Body of pancreas (tissue), 4 donors: ENCODE data around the gene MED20. TPM values are rescaled to one million over a fixed set of nuclear protein-coding genes. Genes with fewer than 3 reads are reported as not detected.

Experiments used
- ATAC-seq: fragments of 150-250 bp; one replicate; pipeline ENCODE4 v1.9.1; 2016
- DNase-seq, 4 donors: peaks; one replicate each; pipeline ENCODE4 v3.0.0-alpha.2; 2019
- H3K27ac ChIP-seq, 4 donors: fragments of 200-600 bp; sonication (generic); 1 replicate in 3 of 4; 2 replicates in 1 of 4; pipeline versions ENCODE4 v1.5.1 to v1.6.1; 2016 to 2019; ENCODE audit warnings: mild to moderate bottlenecking in 1 of 4, mixed read lengths in 1 of 4, moderate library complexity in 1 of 4
- H3K27me3 ChIP-seq, 2 donors: fragments of 200-600 bp; sonication (generic); one replicate each; pipeline ENCODE4 v1.6.0; 2016; ENCODE audit warnings: mild to moderate bottlenecking in 1 of 2
- H3K36me3 ChIP-seq, 2 donors: fragments of 200-600 bp; sonication (generic); replicated peaks in 1 of 2; 2 replicates each; pipeline ENCODE4 v1.5.1; 2016; ENCODE audit warnings: low read depth in 2 of 2; ENCODE audit not compliant: insufficient read depth in 1 of 2
- H3K4me1 ChIP-seq: fragments of 200-600 bp; sonication (generic); one replicate; pipeline ENCODE4 v1.6.0; 2016
- H3K4me3 ChIP-seq, 2 donors: fragments of 200-600 bp; sonication (generic); 1 replicate in 1 of 2; 2 replicates in 1 of 2; pipeline ENCODE4 v1.5.1; 2016 to 2019
- H3K9me3 ChIP-seq, 3 donors: fragments of 200-600 bp; sonication (generic); 1 replicate in 2 of 3; 2 replicates in 1 of 3; pipeline ENCODE4 v1.5.1; 2016
- POLR2A ChIP-seq, 3 donors: fragments of 450-650 bp; IDR thresholded peaks; one replicate each; pipeline ENCODE4 v1.6.1; 2016; ENCODE audit warnings: antibody characterized with exemption in 3 of 3, mild to moderate bottlenecking in 2 of 3
- WGBS, 2 donors: methylation state at CpG; one replicate each; pipeline ENCODE4 v1.1.5; 2017; 5-methylcytosine and 5-hydroxymethylcytosine counted together
- intact Hi-C: fragments of 100-400 bp; cut with DNase I; formaldehyde crosslinking; loops from one replicate; pipeline ENCODE4 v1.15.1; 2023
- total RNA-seq, 2 donors: library from RNA; depleted of rRNA; stranded (reverse); fragments of >200 nt; gene quantifications; one replicate each; pipeline ENCODE4 v1.1.0, GENCODE V29; 2016
- TF ChIP-seq, protein P1 (sequence below), 7 experiments: fragments of 450-650 bp in 4 of 7; fragments of 200-600 bp in 3 of 7; sonication (generic) in 3 of 7; IDR thresholded peaks; one replicate each; pipeline ENCODE4 v1.5.1; 2016 to 2019; ENCODE audit warnings: antibody characterized with exemption in 7 of 7

Gene MED20
- total RNA-seq, 2 donors from 2014 or later, result 9.9 to 17.8 TPM

DNA sequence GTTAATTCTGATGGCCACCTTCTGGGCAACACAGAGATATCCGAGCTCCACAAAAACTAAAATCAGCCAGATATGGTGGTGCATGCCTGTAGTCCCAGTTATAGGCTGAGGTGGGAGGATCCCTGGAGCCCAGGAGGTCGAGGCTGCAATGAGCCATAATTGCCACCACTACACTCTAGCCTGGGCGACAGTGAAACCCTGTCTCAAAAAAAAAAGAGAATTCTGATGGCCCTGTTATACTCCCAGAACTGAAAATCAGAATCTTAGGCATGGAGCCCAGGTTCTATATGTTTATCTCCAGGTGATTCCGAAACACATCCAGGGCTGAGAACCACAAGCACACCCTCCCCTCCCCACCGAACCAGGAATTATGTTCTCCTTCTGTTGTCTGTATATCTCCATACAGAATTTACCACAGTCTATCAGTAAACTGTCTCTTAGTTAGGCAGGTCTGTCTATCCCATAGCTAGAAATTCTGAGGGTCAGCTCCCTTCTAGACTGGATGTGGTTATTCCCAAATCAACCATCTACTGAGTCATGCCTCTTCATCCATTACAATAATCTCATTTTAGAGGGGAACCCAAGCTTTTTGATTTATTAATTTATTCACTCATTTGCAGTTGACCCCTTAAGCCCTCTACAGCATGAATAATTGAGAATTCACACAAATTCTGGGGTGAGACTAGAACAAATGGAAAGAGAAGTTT, 45.4 kb upstream of the MED20 start:
- Histone ChIP-seq H3K36me3 (no peaks in the 10 kb centered on the region), H3K4me1 (no peaks in the 10 kb centered on the region), H3K27me3 (no peaks in the 10 kb centered on the region), H3K27ac (no peak overlapping the region), H3K4me3 (no peak overlapping the region), H3K9me3 (no peaks in the 10 kb centered on the region)
- no peak for DNase-seq
- TF ChIP-seq, protein P1, sequence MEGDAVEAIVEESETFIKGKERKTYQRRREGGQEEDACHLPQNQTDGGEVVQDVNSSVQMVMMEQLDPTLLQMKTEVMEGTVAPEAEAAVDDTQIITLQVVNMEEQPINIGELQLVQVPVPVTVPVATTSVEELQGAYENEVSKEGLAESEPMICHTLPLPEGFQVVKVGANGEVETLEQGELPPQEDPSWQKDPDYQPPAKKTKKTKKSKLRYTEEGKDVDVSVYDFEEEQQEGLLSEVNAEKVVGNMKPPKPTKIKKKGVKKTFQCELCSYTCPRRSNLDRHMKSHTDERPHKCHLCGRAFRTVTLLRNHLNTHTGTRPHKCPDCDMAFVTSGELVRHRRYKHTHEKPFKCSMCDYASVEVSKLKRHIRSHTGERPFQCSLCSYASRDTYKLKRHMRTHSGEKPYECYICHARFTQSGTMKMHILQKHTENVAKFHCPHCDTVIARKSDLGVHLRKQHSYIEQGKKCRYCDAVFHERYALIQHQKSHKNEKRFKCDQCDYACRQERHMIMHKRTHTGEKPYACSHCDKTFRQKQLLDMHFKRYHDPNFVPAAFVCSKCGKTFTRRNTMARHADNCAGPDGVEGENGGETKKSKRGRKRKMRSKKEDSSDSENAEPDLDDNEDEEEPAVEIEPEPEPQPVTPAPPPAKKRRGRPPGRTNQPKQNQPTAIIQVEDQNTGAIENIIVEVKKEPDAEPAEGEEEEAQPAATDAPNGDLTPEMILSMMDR (IDR thresholded peaks at IDR 0.05), result no peak
- TF ChIP-seq POLR2A (IDR thresholded peaks at IDR 0.05), result no peak
- 59 to 82% methylated on average over 4 to 5 of the region's 5 CpGs for WGBS, 2 donors
- intact Hi-C loops, result no loop called here
- ATAC-seq, result no peak

DNA sequence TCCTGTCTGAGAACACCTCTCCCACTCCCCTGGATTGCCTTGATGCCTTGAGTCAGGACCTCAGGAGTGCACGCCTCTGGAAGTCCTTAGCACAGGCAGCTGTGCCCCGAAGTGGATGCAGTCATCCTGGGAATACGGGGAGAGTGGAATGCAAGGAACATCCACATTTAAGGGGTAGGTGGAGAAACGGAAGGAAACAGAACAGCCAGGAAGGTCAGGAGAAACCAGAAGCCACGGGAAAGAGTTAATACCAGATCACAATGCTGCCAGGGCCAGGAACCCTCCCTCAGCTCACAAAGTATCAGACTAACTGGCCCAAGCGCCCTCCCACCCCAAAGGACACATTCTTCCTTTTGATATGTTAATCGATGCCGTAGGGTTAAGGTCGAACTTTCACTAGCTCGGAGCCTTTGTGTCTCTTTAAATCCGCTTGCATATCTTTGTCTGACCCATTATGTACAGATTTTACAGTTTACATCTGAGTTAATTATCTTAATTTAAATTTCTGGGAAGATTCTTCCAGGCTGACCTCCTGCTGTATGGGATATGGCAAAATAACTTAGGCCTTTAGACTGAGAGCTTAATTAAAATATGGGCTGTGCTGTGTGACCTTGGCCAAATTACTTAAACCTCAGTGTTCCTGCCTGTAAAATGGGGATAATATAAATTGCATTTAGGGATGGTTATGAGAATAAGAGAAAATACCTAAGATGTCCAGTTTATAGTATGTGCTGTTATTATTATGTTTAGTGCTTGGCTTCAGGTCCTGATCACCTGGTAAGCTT, 44.7 kb upstream of the MED20 start:
- TF ChIP-seq, protein P1 (IDR thresholded peaks at IDR 0.05), result no peak
- no peak for TF ChIP-seq POLR2A (IDR thresholded peaks at IDR 0.05)
- ATAC-seq (no peak), DNase-seq (no peak)
- no peaks in the 10 kb centered on the region for H3K36me3 ChIP-seq
- no peak overlapping the region for H3K4me3 ChIP-seq
- H3K4me1 ChIP-seq, result no peaks in the 10 kb centered on the region
- H3K27me3 ChIP-seq, result no peaks in the 10 kb centered on the region
- WGBS, 2 donors, result 58 to 72% methylated on average over 10 to 11 of the region's 11 CpGs
- intact Hi-C loops, result no loop called here
- no peak overlapping the region for H3K27ac ChIP-seq
- H3K9me3 ChIP-seq, result no peaks in the 10 kb centered on the region

DNA sequence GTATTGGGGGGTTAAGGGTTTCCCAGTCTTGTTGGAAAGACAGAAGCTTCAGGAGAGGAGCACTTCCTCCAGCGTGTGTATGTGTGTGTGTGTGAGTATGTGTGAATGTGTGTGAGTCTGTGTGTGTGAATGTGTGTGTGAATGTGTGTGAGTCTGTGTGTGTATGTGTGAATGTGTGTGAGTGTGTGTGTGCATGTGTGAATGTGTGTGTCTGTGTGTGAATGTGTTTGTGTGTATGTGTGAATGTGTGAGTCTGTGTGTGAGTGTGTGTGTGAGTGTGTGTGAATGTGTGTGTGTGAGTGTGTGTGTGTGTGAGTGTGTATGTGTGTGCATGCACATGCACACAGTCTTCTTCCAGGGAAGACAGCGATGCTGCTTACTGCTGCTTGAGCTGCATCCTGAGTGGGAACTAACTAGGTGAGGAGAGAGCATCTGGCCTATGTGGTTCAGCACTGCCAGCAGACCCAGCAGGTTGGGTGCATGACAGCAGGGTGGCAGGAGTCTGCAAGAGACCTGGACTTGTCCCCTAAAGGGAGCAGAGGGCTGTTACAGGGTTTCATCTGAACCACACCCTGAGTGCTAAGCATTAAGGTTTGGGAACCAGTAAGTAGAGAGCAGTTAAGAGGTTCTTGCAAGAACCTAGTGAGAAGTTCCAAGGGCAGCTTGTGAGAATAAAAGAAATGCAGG, 43.4 kb upstream of the MED20 start:
- H3K9me3 ChIP-seq, result no peaks in the 10 kb centered on the region
- no peaks in the 10 kb centered on the region for H3K27me3 ChIP-seq
- ATAC-seq (no peak), DNase-seq (no peak)
- intact Hi-C loops, result no loop called here
- no peaks in the 10 kb centered on the region for H3K4me1 ChIP-seq
- TF ChIP-seq POLR2A (IDR thresholded peaks at IDR 0.05), result no peak
- TF ChIP-seq, protein P1 (IDR thresholded peaks at IDR 0.05), result no peak
- H3K36me3 ChIP-seq, result no peaks in the 10 kb centered on the region
- H3K4me3 ChIP-seq, result no peak overlapping the region
- no peak overlapping the region for H3K27ac ChIP-seq
- 73 to 75% methylated on average over 2 of the region's 2 CpGs for WGBS, 2 donors

DNA sequence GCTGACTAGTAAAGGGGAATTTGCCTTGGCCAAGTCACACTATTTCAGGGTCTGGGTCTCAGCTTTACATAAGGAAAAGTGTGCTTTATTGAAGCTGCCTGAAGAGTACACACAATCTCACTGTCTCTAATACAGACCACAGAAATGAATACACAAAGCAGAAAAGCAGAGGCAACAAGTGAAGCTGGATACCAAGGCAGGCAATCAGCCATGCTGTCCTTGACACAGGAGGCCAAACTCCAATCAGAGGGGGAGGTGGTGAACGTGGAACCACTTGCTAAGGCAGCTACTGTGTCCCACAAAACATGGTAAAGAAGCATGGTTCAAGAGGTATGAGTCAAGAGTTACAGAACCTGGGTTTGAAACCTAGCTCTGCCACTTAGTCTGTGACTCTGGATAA, 42.4 kb upstream of the MED20 start:
- Histone ChIP-seq H3K36me3 (no peaks in the 10 kb centered on the region), H3K27me3 (no peaks in the 10 kb centered on the region), H3K27ac (no peak overlapping the region), H3K9me3 (no peaks in the 10 kb centered on the region), H3K4me3 (no peak overlapping the region), H3K4me1 (no peaks in the 10 kb centered on the region)
- ATAC-seq (no peak), DNase-seq (no peak)
- TF ChIP-seq, protein P1 (IDR thresholded peaks at IDR 0.05), result no peak
- TF ChIP-seq POLR2A (IDR thresholded peaks at IDR 0.05), result no peak
- 40 to 42% methylated on average over 1 of the region's 1 CpG for WGBS, 2 donors
- intact Hi-C loops, result no loop called here
